HepG2 (cell line): Measurements from ENCODE around the gene XXYLT1. TPM values are rescaled to one million over a fixed set of nuclear protein-coding genes. Genes with fewer than 3 reads are reported as not detected.

Experiments used
- ATAC-seq: fragments of 200-7000 bp; cut with Tn5 transposase; 3 replicates; pipeline ENCODE4 v1.9.1; 2020; ENCODE audit warnings: mild to moderate bottlenecking, moderate library complexity
- BruUV-seq: library from RNA; stranded (reverse); fragments of 400-500 nt; replicated peaks from 2 replicates; lab custom pipeline; 2021; lab: Mats Ljungman, UMichigan
- CTCF ChIA-PET: fragments of 300-600 bp; formaldehyde crosslinking; extraction: SDS; loops from one replicate; lab custom pipeline; 2021; ENCODE audit warnings: low total read pairs, inconsistent platforms, low intra/inter-chr PET ratio; lab: Yijun Ruan, JAX
- POLR2A ChIA-PET: fragments of 350-600 bp; sonication (Branson Sonifier 250); formaldehyde crosslinking; loops from one replicate; lab custom pipeline; 2020; ENCODE audit warnings: antibody characterized with exemption, inconsistent platforms; lab: Yijun Ruan, JAX
- DNase-seq: peaks from one replicate; pipeline ENCODE4 v3.0.0-alpha.2; 2015; ENCODE audit warnings: low spot score
- FAIRE-seq: peaks from 3 replicates; lab custom pipeline; 2011; peaks lifted over from hg19 to GRCh38; lab: Jason Lieb, UNC
- H2AFZ ChIP-seq: one replicate; pipeline ENCODE4 v1.6.1; 2011; ENCODE audit warnings: low read length, inconsistent platforms
- H3K27ac ChIP-seq: fragments of 300-600 bp; 3 replicates; pipeline ENCODE4 v1.8.0; 2011; ENCODE audit warnings: mixed run types, mild to moderate bottlenecking, mixed read lengths, low read length, inconsistent platforms; ENCODE audit not compliant: insufficient read depth; ENCODE audit errors: extremely low read length
- H3K27me3 ChIP-seq, 2 experiments: fragments of 200-600 bp in 1 of 2; 2 replicates in 1 of 2; 3 replicates in 1 of 2; pipeline versions ENCODE4 v1.6.0 to v1.8.0; 2011; ENCODE audit warnings: low read length in 2 of 2, mild to moderate bottlenecking in 2 of 2, moderate library complexity in 2 of 2, inconsistent platforms in 1 of 2; ENCODE audit not compliant: insufficient read depth in 2 of 2, control insufficient read depth in 1 of 2
- H3K36me3 ChIP-seq, 2 experiments: fragments of 200-600 bp in 1 of 2; replicated peaks in 1 of 2; 2 replicates in 1 of 2; 3 replicates in 1 of 2; pipeline versions ENCODE4 v1.5.1 to v1.8.0; 2011; ENCODE audit warnings: low read length in 2 of 2, inconsistent platforms in 1 of 2; ENCODE audit not compliant: insufficient read depth in 2 of 2, control insufficient read depth in 1 of 2
- H3K4me1 ChIP-seq: 2 replicates; pipeline ENCODE4 v1.5.1; 2012; ENCODE audit warnings: low read length, inconsistent platforms; ENCODE audit not compliant: insufficient read depth
- H3K4me2 ChIP-seq: 2 replicates; pipeline ENCODE4 v1.6.0; 2011; ENCODE audit warnings: low read depth, low read length, inconsistent platforms
- H3K4me3 ChIP-seq, 3 experiments: fragments of 200-600 bp in 1 of 3; sonication (generic), shearing (Covaris generic) in 1 of 3; replicated peaks in 1 of 3; 2 replicates each; pipeline ENCODE4 v1.5.1; 2011 to 2016; ENCODE audit warnings: low read length in 3 of 3, inconsistent platforms in 2 of 3, low read depth in 2 of 3, mild to moderate bottlenecking in 2 of 3, control low read depth in 1 of 3, mixed read lengths in 1 of 3; ENCODE audit not compliant: insufficient read depth in 1 of 3
- H3K79me2 ChIP-seq: one replicate; pipeline ENCODE4 v1.6.1; 2011; ENCODE audit warnings: low read length, inconsistent platforms; ENCODE audit not compliant: insufficient read depth
- H3K9ac ChIP-seq: 2 replicates; pipeline ENCODE4 v1.6.0; 2011; ENCODE audit warnings: mild to moderate bottlenecking, low read depth, low read length, inconsistent platforms; ENCODE audit not compliant: insufficient read depth
- H3K9me3 ChIP-seq: 2 replicates; pipeline ENCODE4 v1.5.1; 2012; ENCODE audit warnings: mild to moderate bottlenecking, low read length
- H4K20me1 ChIP-seq: 2 replicates; pipeline ENCODE4 v1.6.0; 2011; ENCODE audit warnings: inconsistent platforms, mild to moderate bottlenecking, low read length, moderate library complexity; ENCODE audit not compliant: insufficient read depth
- CEBPB ChIP-seq: IDR thresholded peaks from 2 replicates; pipeline ENCODE4 v1.6.1; 2011; ENCODE audit warnings: low read depth, low read length, improper control_type of control experiment, borderline replicate concordance
- CHD2 ChIP-seq: IDR thresholded peaks from 2 replicates; pipeline ENCODE4 v1.6.1; 2011; ENCODE audit warnings: low read depth, low read length, improper control_type of control experiment
- ELF1 ChIP-seq: sonication (generic); formaldehyde crosslinking; IDR thresholded peaks from 2 replicates; pipeline ENCODE4 v1.4.0; 2020; ENCODE audit warnings: missing genetic modification reagents
- GPN1 ChIP-seq: sonication (generic); formaldehyde crosslinking; IDR thresholded peaks from 2 replicates; pipeline ENCODE4 v1.5.1; 2020; ENCODE audit warnings: missing genetic modification reagents, borderline replicate concordance
- NFE2L2 ChIP-seq: fragments of 150-350 bp; IDR thresholded peaks from 2 replicates; pipeline ENCODE4 v1.6.1; 2014; ENCODE audit warnings: low read length
- WIZ ChIP-seq: sonication (generic); formaldehyde crosslinking; IDR thresholded peaks from 2 replicates; pipeline ENCODE4 v1.5.1; 2020; ENCODE audit warnings: mild to moderate bottlenecking, missing genetic modification reagents
- ZNF33A ChIP-seq: sonication (generic); formaldehyde crosslinking; IDR thresholded peaks from 2 replicates; pipeline ENCODE4 v1.5.1; 2020; ENCODE audit warnings: missing genetic modification reagents, mild to moderate bottlenecking, moderate library complexity, borderline replicate concordance
- ZNF543 ChIP-seq: sonication (generic); formaldehyde crosslinking; IDR thresholded peaks from 2 replicates; pipeline ENCODE4 v1.4.0; 2020; ENCODE audit warnings: mild to moderate bottlenecking, missing genetic modification reagents
- ZNF546 ChIP-seq: sonication (generic); formaldehyde crosslinking; conservative IDR thresholded peaks from 2 replicates; pipeline ENCODE4 v1.8.1; 2023; ENCODE audit warnings: mild to moderate bottlenecking, missing genetic modification reagents
- ZSCAN12 ChIP-seq: sonication (generic); formaldehyde crosslinking; IDR thresholded peaks from 2 replicates; pipeline ENCODE4 v1.9.0; 2021; ENCODE audit warnings: mild to moderate bottlenecking, missing genetic modification reagents
- WGBS: methylation state at CpG from one replicate; pipeline ENCODE4 v1.1.6; 2017; ENCODE audit warnings: low lambda C conversion rate; 5-methylcytosine and 5-hydroxymethylcytosine counted together
- in situ Hi-C: cut with HindIII; loops from 2 replicates; pipeline ENCODE4 v1.10.0; 2017; ENCODE audit warnings: low pct_unique_long_range_greater_than_20kb; ENCODE audit not compliant: extremely low pct_ligation_motif_present
- intact Hi-C: fragments of 100-400 bp; cut with micrococcal nuclease; formaldehyde crosslinking; loops from one replicate; pipeline ENCODE4 v1.10.0; 2022; ENCODE audit not compliant: unreplicated experiment
- polyA plus RNA-seq, 8 experiments: library from polyadenylated mRNA; depleted of rRNA in 3 of 8; stranded (reverse) in 7 of 8; unstranded in 1 of 8; fragments of >200 nt; fragmentation: Illumina TruSeq in 4 of 8; extraction: Trizol in 4 of 8; gene quantifications; 2 replicates each; pipeline versions ENCODE4 v1.2.1 to v1.2.3, GENCODE V29; 2011 to 2016; ENCODE audit warnings: low read depth in 4 of 8, missing spikeins in 1 of 8, mixed read lengths in 1 of 8; ENCODE audit not compliant: insufficient read depth in 1 of 8
- total RNA-seq, 5 experiments: library from RNA; depleted of rRNA; stranded (reverse); fragments of >200 nt; fragmentation: Illumina TruSeq; extraction: Trizol; gene quantifications; 2 replicates each; pipeline ENCODE4 v1.2.3, GENCODE V29; 2016; ENCODE audit warnings: low read depth in 1 of 5
- TF ChIP-seq, protein P1 (sequence below): IDR thresholded peaks from 2 replicates; pipeline ENCODE4 v1.6.1; 2016; ENCODE audit warnings: low read depth, missing genetic modification reagents, missing compliant biosample characterization
- TF ChIP-seq, protein P2 (sequence below): sonication (generic); formaldehyde crosslinking; conservative IDR thresholded peaks from 2 replicates; pipeline ENCODE4 v1.5.0; 2020; ENCODE audit warnings: missing genetic modification reagents

The XXYLT1 gene
- total and polyA plus RNA-seq, 2 of the 13 experiments (the other 11 are each of a cell fraction or from before 2014, with no cell fraction given): 17.7 to 19.0 TPM

DNA sequence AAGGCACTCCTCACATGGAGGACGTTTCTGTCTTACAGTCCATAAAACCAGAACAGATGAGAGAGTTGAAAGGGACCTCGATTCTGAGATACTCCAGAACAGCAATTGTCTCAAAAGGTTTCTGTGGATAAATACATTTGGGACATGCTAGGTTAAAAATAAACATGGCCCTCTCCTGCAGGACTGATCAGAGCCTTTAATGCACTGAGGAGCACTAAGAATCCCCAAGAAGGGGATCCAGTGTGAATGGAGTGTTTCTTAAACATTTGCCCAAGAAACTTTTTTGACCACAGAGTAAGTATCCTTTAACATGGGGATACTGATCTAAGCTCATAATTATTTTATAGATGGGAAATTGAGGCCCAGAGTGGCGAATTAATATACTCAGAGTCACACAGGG lies 223.4 kb downstream of the XXYLT1 start:
- Histone ChIP-seq H3K27me3 (peaks cover 7 to 60% of the 10 kb centered on the region in 2 experiments; a peak in 4 of 5 replicates), H3K27ac (no peak overlapping the region), H3K4me2 (no peak overlapping the region), H3K4me1 (peaks cover 10% of the 10 kb centered on the region; the same call in 1 of the 2 replicates), H3K9ac (no peak overlapping the region), H4K20me1 (no peaks in the 10 kb centered on the region), H3K9me3 (no peaks in the 10 kb centered on the region), H2AFZ (no peak overlapping the region), H3K79me2 (no peaks in the 10 kb centered on the region), H3K4me3 (no peak overlapping the region), H3K36me3 (no peaks in the 10 kb centered on the region)
- intact Hi-C loops: no loop called here
- WGBS: 10% methylated on average over 3 of the region's 3 CpGs
- DNase-seq (no peak), FAIRE-seq (no peak), ATAC-seq (no peak)
- in situ Hi-C loops: no loop called here
- TF ChIP-seq, protein P1, sequence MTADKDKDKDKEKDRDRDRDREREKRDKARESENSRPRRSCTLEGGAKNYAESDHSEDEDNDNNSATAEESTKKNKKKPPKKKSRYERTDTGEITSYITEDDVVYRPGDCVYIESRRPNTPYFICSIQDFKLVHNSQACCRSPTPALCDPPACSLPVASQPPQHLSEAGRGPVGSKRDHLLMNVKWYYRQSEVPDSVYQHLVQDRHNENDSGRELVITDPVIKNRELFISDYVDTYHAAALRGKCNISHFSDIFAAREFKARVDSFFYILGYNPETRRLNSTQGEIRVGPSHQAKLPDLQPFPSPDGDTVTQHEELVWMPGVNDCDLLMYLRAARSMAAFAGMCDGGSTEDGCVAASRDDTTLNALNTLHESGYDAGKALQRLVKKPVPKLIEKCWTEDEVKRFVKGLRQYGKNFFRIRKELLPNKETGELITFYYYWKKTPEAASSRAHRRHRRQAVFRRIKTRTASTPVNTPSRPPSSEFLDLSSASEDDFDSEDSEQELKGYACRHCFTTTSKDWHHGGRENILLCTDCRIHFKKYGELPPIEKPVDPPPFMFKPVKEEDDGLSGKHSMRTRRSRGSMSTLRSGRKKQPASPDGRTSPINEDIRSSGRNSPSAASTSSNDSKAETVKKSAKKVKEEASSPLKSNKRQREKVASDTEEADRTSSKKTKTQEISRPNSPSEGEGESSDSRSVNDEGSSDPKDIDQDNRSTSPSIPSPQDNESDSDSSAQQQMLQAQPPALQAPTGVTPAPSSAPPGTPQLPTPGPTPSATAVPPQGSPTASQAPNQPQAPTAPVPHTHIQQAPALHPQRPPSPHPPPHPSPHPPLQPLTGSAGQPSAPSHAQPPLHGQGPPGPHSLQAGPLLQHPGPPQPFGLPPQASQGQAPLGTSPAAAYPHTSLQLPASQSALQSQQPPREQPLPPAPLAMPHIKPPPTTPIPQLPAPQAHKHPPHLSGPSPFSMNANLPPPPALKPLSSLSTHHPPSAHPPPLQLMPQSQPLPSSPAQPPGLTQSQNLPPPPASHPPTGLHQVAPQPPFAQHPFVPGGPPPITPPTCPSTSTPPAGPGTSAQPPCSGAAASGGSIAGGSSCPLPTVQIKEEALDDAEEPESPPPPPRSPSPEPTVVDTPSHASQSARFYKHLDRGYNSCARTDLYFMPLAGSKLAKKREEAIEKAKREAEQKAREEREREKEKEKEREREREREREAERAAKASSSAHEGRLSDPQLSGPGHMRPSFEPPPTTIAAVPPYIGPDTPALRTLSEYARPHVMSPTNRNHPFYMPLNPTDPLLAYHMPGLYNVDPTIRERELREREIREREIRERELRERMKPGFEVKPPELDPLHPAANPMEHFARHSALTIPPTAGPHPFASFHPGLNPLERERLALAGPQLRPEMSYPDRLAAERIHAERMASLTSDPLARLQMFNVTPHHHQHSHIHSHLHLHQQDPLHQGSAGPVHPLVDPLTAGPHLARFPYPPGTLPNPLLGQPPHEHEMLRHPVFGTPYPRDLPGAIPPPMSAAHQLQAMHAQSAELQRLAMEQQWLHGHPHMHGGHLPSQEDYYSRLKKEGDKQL (CRISPR knock-in tag): no peak
- TF ChIP-seq ZNF543 (CRISPR knock-in tag) (no peak), ZNF546 (CRISPR knock-in tag) (no peak), ELF1 (CRISPR knock-in tag) (no peak), NFE2L2 (no peak), CHD2 (no peak), GPN1 (no peak), ZNF33A (CRISPR knock-in tag) (no peak), CEBPB (no peak), WIZ (CRISPR knock-in tag) (no peak), ZSCAN12 (no peak)
- TF ChIP-seq, protein P2, sequence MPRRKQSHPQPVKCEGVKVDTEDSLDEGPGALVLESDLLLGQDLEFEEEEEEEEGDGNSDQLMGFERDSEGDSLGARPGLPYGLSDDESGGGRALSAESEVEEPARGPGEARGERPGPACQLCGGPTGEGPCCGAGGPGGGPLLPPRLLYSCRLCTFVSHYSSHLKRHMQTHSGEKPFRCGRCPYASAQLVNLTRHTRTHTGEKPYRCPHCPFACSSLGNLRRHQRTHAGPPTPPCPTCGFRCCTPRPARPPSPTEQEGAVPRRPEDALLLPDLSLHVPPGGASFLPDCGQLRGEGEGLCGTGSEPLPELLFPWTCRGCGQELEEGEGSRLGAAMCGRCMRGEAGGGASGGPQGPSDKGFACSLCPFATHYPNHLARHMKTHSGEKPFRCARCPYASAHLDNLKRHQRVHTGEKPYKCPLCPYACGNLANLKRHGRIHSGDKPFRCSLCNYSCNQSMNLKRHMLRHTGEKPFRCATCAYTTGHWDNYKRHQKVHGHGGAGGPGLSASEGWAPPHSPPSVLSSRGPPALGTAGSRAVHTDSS (CRISPR knock-in tag): no peak
- POLR2A ChIA-PET: no interaction called here
- BruUV-seq: no TSS peak
- CTCF ChIA-PET: no interaction called here
